HG03432 (cell line): ENCODE data around the gene TMED7.

Experiments
- ATAC-seq: cut with Tn5 transposase; IDR thresholded peaks from one replicate; pipeline ENCODE4 v1.9.1; 2021; ENCODE audit warnings: mild to moderate bottlenecking, moderate library complexity; ENCODE audit not compliant: unreplicated experiment

The TMED7 gene

GRCh38 chr5:115627295-115627865 is 1.5 kb upstream of the TMED7 start:
- no peak for ATAC-seq

DNA sequence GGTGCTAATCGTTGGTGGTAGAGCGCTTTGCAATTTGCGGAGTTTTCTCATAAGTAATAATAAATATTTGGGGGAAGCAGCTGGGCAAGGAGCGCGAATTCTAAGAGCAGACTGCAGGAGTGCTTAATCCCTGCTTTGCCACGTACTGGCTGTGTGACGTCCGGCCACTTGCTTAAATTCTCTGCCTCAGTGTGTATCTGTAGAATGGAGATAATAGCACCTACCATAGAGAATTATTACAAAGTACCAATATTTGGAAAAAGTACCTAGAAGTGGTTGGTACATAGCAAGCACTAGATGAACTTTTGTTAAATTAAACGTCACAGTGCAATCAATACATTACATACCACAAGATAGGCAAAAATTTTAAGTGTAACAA is 598 bp upstream of the TMED7 start:
- ATAC-seq, result peak; percentile 37

DNA sequence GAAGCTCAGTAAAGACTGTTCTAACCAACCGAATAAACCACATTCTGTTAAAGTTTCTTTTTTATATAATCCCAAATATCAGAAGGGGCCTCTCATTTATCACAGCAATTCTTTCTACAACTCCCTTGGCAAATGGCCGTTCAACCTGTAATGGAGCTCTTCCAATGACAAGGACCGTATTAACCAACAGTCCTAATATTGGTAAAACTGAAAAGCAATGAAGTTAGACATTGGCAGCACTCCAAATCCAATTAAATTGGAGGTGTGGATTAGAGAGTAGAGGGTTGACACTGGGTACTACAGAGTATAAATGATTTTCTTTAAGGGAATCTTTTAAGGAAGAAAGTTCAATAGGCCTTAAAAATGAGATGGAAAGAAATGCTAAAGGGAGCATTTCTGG is 842 bp downstream of the TMED7 start:
- ATAC-seq, result no peak

- no peak for ATAC-seq
Observed at GRCh38 chr5:115623658-115624057, 2.2 kb downstream of the TMED7 start.

DNA sequence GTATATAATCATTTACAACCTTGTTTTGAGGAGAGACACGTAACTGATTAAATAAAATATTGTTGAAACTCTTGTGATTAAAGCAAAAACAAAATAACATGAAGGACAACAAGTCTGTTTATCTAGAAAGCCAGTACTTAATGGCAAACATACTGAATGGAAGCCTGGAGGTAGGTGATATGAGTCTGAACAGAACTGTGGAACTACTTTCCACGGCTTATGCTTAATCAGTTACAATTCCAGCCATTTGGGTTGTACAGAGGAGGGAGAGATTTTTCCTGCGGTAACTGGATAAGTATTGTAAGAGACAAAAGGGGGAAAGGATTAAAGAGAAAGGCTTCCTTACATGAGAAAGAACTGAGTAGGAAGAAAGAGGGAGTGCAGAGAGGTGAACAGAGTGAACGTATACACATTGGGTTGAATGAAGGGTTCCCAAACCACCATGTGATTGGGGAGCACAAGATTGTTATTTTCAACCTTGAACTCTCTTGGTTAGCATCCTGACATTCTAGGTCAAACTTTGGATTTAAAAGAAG is 4.4 kb downstream of the TMED7 start:
- no peak for ATAC-seq

DNA sequence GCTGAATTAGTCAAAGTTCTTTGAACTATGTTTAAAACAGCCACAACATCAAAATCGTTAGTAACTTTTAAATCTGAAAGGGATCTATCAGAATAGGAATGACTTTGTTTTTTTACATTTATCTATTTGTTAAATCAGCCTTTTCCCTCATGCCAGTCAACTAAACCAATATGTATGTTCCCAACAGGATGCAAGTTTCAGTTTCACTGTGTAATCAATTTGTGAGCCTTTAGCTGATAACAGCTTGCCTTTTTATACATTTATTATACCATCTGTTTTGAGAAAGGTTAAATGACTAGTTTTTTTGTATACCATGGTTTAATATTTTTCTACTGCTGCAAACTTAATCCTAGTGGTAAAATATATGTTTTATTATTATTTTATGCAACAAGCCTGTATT is 8.9 kb downstream of the TMED7 start:
- no peak for ATAC-seq

GRCh38 chr5:115616472-115616871 is 9.4 kb downstream of the TMED7 start:
- no peak for ATAC-seq

- no peak for ATAC-seq
Observed at GRCh38 chr5:115611873-115612272, 14.0 kb downstream of the TMED7 start.

DNA sequence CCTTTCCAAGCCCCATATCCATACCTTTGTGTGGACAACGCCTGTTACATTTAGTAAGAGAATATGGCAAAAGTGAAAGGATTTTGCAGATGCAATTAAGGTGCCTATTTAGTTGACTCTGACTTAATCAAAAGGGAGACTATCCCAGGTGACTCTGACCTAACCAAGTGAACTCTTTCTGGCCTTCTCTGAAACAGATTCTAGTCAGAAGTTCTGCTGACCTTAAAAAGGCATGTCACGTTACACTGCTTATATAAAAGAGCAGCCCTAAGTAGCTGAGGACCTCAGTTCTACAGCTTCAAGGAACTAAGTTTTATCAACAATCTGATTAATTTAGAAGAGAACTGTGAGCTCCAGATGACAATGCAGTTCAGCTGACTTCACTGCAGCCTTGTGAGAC is 17.9 kb downstream of the TMED7 start:
- ATAC-seq, result no peak

GRCh38 chr5:115605436-115605835 is 20.4 kb downstream of the TMED7 start:
- no peak for ATAC-seq

GRCh38 chr5:115602591-115603125 is 23.2 kb downstream of the TMED7 start:
- ATAC-seq, result peak; percentile 6

DNA sequence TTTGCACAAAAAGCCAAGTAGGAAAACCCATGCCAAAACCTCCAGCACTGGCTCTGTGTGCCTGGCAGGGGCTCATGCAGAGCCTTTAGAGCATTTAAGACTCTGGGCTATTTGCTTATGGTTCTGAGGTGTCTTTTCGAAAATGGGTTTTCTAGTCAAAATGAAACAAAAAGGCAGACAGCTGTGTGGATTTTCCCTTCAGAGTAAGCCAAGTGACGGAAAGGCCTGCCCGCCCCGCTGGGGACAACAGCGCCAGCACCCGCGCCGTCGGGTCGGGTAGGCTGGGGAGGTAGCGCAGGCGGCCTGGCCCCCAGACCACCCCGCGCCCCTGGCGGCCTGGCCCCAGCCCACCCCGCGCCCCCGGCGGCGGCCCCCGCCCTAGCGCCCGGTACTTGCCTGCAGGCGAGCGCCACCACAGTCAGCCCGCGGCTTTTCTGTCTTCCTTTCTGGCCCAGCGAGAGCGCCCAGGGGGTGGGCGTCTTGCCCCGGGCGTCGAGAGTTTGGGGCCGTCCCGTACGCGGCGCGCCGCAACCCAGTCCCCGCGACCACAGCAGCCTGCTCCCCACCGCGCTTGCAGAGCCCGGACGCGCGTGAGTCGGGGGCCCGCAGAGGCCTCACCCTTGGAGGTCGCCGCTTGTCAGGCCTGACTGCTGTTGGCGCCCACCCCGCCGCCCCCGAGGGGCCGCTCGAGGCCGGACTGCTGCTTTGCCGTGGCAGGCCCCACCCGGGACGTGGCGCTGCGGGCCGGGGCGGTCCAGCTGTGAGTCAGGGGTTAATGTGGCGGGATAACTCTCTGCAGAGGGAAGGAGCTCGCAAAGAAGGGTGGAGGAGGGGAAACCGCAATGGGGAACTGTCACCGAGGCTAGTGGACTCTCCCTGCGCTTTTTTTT is 23.9 kb downstream of the TMED7 start, which contains the start of gene TICAM2:
TSS of gene TICAM2 (minus strand) at position 779 of the 890 bp plus-strand sequence. CDS start 21,223 bp downstream, outside the sequence.
- ATAC-seq, result peak; percentile 80

DNA sequence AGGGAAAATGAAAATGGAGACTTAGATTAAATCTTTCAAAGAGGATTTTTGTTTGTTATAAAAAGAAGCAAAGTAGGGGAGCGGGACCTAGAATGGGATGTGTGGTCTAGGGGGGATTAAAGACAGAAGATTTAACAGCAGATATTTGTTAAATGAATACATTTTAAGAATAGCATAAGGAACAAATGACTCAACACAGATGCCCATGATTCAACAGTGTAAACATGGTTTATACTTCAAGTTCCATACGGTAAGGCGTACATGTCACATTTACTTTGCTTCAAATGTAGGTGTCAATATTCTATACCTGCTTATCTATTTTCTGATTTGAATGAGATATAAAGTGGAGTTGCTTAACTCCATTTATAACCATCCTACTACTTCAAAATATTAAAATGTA is 25.1 kb downstream of the TMED7 start:
- ATAC-seq, result no peak

- ATAC-seq, result no peak
Observed at GRCh38 chr5:115599924-115600323, 25.9 kb downstream of the TMED7 start.

- ATAC-seq, result peak; percentile 40
Observed at GRCh38 chr5:115599502-115599901, 26.3 kb downstream of the TMED7 start.

DNA sequence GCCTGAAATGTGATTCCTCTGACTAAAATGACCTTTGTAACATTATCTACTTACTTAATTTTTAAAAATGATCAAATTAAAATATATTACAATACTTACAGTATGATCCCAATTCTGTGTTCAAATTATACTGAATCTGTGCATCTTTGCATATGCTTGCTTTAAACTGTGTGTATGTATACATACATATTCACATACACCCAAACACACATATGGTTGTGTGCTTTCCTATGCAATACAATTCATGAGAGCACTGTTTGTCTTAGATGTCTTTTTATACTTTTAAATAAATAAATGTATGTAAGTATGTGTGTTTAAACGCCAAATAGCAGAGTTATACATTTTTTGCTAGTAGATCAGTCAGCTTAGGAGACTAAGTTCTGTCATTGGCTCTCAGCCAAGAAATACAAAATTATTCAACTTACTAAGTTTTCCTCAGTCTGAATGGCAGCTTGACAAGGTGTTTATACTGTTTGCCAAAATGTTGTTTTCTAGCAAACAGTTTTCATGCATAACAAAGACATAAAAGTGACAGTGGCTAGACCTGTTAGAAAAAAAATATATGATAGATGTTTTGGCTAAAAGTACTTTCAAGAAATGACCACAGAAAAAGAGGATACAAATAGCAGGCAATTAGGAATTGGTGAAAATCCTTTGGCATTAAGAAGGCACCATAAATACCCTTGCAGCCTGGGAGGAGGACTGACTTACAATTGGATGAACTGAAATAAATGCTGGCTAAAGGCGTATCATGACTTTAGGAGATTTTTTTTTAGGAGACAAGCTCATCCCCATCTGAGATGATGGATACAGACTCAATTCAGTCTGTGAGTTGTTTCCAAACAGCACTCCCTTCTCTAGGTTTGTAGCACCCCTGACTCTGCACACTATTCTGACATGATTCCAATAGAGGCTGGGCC is 31.4 kb downstream of the TMED7 start:
- ATAC-seq, result no peak

DNA sequence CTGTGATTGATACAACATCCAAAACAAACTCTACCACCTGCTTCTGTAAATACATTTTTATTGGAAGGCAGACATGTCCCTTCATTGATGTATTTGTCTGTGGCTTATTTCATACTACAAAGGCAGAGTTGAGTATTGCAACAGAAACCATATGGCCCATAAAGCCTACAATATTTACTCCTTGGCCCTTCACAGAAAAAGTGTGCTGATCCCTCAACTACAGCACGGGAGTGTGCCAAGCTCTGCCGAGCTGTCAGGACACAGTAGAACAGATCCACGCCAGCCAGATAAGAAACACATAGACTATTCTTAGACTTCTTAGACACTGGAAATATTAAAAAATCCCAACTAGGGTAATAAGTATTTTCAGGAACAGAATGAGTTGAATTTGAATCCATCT is 36.8 kb downstream of the TMED7 start:
- ATAC-seq, result no peak

DNA sequence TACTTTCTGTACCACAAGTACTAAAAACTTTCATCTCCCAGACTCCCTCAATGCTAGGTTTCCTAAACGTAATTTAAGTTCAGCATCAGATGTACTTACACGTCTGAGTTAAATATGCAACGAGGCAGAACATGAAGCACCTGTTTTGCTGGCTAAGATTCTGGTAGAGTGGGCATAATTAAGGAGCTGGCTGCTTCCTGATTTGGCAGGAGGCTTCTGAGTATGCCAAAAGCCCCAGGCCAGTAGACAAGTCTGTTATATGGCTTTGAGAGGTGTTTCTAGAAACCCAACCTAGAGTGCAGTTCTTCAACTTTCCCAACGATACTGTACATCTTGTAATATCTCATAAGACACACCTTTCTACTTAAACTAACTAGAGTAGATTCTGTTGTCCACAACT is 37.2 kb downstream of the TMED7 start:
- ATAC-seq, result no peak

GRCh38 chr5:115586525-115587146 is 39.2 kb downstream of the TMED7 start:
- peak; percentile 41 for ATAC-seq

- no peak for ATAC-seq
Observed at GRCh38 chr5:115585265-115585664, 40.6 kb downstream of the TMED7 start.
